Loucy (cell line): ENCODE results near the gene CCDC187.

Experiments used
- CTCF ChIP-seq: fragments of 200-600 bp; sonication (generic); conservative IDR thresholded peaks from 2 replicates; pipeline ENCODE4 v1.5.1; 2014; ENCODE audit warnings: mild to moderate bottlenecking, antibody characterized with exemption, low read length
- EZH2phosphoT487 ChIP-seq: fragments of 200-600 bp; IDR thresholded peaks from 2 replicates; pipeline ENCODE4 v1.6.1; 2018; ENCODE audit warnings: antibody characterized with exemption, mild to moderate bottlenecking, moderate library complexity, borderline replicate concordance

GRCh38 chr9:136255896-136256890 is 47.7 kb downstream of the CCDC187 start:
- TF ChIP-seq CTCF: no peak; the same call in 1 of the 2 replicates
- TF ChIP-seq EZH2phosphoT487: no peak
